ENCODE results near the gene CBX8.

CBX8 gene

DNA sequence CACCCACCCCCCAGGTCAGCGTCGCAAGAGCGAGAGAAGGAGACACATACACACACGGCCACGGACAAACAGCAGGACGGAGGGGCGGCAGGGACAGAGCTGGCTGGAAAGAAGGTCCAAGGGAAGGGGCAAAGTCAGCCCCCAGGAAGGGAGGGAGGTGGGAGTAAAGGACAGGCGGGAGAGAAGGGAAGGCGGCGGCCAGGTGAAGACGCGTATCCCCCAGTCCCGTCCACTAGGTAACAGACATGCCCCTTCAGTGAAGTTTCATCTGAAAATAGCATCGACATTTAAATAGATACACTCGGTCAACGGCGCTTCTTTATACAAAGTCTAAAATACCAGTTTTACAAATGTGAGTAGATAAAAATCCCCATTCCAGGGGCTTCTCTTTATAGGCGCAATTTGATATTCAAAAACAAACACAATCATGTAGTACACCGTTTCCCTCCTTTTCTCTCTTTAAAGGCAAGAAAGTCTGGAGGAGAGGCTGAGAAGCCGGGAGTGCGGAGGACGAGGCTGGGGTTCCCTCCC is 4.5 kb downstream of the CBX8 start:
- Histone ChIP-seq H3K36me3 (ENCODE audit: control insufficient read depth, insufficient read depth, low read length) (no peaks in the 10 kb centered on the region), H3K79me2 (no peaks in the 10 kb centered on the region), H3K4me1 (no peaks in the 10 kb centered on the region), H3K27me3 (ENCODE audit: control insufficient read depth, insufficient read depth, low read length) (peaks cover 8% of the 10 kb centered on the region), H3K4me3 (ENCODE audit: low read depth, low read length) (no peak overlapping the region), H3K4me2 (ENCODE audit: low read length) (no peak overlapping the region), H3K9ac (no peak overlapping the region), H2AFZ (no peak overlapping the region), H3K9me3 (ENCODE audit: control insufficient read depth, low read length) (no peaks in the 10 kb centered on the region), H3K27ac (no peak overlapping the region)
- TF ChIP-seq, protein P1, sequence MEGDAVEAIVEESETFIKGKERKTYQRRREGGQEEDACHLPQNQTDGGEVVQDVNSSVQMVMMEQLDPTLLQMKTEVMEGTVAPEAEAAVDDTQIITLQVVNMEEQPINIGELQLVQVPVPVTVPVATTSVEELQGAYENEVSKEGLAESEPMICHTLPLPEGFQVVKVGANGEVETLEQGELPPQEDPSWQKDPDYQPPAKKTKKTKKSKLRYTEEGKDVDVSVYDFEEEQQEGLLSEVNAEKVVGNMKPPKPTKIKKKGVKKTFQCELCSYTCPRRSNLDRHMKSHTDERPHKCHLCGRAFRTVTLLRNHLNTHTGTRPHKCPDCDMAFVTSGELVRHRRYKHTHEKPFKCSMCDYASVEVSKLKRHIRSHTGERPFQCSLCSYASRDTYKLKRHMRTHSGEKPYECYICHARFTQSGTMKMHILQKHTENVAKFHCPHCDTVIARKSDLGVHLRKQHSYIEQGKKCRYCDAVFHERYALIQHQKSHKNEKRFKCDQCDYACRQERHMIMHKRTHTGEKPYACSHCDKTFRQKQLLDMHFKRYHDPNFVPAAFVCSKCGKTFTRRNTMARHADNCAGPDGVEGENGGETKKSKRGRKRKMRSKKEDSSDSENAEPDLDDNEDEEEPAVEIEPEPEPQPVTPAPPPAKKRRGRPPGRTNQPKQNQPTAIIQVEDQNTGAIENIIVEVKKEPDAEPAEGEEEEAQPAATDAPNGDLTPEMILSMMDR (IDR thresholded peaks at IDR 0.05), result no peak

DNA sequence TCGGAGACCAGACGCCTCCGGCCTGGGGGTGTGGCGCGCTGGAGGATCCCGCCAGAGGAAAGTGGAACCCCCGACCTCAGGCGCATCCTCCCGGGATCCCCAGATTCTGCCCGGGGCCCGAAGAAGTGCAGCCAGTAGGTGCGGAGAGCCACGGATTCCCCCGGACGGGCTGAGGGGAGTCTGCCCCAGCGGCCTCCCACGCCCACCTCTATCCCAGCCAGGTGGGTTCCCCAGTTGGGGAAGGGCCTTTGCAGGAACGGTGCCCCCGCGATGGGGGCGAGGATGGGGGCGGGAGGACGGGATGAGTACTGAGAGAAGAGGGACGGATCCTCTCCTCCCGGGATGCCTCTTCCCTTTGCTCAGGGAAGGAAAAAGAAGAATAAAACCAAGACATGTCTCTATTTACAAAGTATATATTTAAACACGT is 5.1 kb downstream of the CBX8 start:
- Histone ChIP-seq H3K27me3 (ENCODE audit: control insufficient read depth, insufficient read depth, low read length) (peaks cover 8% of the 10 kb centered on the region), H3K79me2 (no peaks in the 10 kb centered on the region), H3K4me2 (ENCODE audit: low read length) (no peak overlapping the region), H3K4me3 (ENCODE audit: low read depth, low read length) (no peak overlapping the region), H3K9ac (no peak overlapping the region), H3K9me3 (ENCODE audit: control insufficient read depth, low read length) (no peaks in the 10 kb centered on the region), H3K27ac (no peak overlapping the region), H3K4me1 (no peaks in the 10 kb centered on the region), H2AFZ (no peak overlapping the region), H3K36me3 (ENCODE audit: control insufficient read depth, insufficient read depth, low read length) (no peaks in the 10 kb centered on the region)
- TF ChIP-seq, protein P1 (IDR thresholded peaks at IDR 0.05), result no peak

DNA sequence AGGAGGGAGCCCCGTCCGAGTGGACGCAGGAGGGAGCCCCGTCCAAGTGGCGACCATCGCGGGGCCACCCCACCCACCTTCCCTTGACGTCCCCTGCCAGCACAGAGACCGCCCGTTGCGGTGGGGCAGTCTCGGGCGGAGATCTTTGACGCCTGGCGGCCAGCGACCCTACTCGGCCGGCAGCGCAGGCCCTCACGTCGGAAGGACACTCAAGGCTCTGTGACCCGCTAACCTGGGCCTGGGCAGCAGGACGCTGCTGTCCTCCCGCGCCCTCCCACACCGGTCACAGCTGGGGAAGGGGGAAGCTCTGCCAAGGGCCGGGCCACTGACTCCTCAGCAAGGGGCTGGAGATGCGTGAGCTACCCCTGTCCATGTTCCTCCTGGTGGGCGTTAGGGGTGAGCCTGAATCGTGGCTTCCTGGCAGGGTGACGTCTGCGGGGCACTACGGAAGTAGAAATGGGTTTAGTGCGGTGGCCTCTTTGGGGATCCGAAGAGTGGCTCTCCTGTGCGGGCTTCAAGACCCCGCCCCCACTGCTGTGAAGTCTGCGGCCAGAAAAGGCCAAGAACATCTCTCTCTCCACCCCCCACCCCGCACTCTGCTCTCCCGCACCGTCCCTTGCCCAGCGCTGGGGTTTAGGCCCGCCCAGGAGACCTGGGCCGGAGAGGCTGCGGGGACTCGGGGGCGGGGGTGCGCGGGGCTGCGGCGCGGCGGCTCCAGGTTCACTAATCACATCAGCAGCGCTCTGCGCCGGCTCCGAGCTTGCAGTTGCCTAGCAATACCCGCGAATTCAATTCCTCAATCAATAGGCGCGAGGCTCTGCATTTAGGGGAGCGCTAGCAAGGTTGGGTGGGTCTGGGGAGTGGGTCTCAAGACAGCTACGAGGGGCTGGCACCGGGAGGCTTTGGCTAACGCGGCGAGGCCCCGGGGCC is 5.8 kb downstream of the CBX8 start:
- peaks cover 8% of the 10 kb centered on the region for H3K27me3 ChIP-seq (ENCODE audit: control insufficient read depth, insufficient read depth, low read length)

DNA sequence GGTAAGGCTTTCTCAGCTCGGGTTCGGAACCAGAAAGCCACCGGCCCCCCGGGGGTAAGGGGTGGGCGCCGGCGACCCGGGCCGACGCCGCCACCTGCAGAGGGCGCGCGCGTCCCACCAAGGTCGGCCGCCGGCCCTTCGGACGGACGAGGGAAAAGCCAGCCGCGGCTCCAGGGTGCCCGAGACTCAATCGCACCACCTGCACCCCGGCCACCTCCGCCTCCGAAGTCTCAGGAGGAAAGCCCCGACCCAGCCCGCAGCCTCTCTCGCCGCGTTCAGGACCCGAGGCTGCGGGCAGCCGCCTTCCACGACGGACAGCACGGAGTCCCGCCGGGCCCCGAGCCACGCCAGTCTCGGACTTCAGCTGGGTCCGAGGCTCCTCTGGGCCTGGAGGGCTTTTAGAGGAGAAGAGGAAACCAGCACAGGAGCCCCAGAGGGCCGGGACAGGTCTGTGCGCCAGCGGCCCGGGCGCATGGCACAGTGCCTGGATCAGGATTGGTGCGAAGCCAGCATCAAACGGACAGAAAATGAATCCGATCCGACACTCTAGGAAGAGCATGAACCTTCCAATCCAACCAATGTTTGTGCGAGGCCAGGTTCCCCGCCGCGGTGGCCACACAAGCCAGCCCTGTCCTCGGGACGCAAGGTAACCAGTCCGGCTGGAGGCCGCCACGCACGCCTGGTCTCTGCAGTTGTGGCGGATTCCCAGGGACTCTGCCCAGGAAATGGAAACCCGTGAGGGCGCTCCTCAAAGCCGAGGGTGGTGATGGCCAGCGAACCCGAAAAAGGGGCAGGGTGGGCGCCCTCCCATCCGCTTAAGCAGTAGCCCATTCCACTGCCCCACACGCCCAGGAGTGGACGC is 6.7 kb downstream of the CBX8 start:
- H3K9me3 ChIP-seq (ENCODE audit: control insufficient read depth, low read length), result no peaks in the 10 kb centered on the region
- no peaks in the 10 kb centered on the region for H3K4me1 ChIP-seq
- peaks cover 8% of the 10 kb centered on the region for H3K27me3 ChIP-seq (ENCODE audit: control insufficient read depth, insufficient read depth, low read length)
- no peak overlapping the region for H3K27ac ChIP-seq
- H3K4me3 ChIP-seq (ENCODE audit: low read depth, low read length), result peak overlapping the region; percentile 36
- no peaks in the 10 kb centered on the region for H3K79me2 ChIP-seq
- no peak overlapping the region for H3K9ac ChIP-seq
- H3K36me3 ChIP-seq (ENCODE audit: control insufficient read depth, insufficient read depth, low read length), result no peaks in the 10 kb centered on the region
- no peak overlapping the region for H2AFZ ChIP-seq
- TF ChIP-seq, protein P1 (IDR thresholded peaks at IDR 0.05), result peak; percentile 61
- peak overlapping the region; percentile 52 for H3K4me2 ChIP-seq (ENCODE audit: low read length)

More for the DNA sequence above, 5.8 kb downstream of the CBX8 start:
- no peak overlapping the region for H2AFZ ChIP-seq
- no peak overlapping the region for H3K27ac ChIP-seq
- no peak overlapping the region for H3K4me2 ChIP-seq (ENCODE audit: low read length)
- peak overlapping the region; percentile 5 for H3K4me3 ChIP-seq (ENCODE audit: low read depth, low read length)
- H3K79me2 ChIP-seq, result no peaks in the 10 kb centered on the region
- no peaks in the 10 kb centered on the region for H3K4me1 ChIP-seq
- H3K9ac ChIP-seq, result no peak overlapping the region
- no peaks in the 10 kb centered on the region for H3K9me3 ChIP-seq (ENCODE audit: control insufficient read depth, low read length)
- TF ChIP-seq, protein P1 (IDR thresholded peaks at IDR 0.05), result no peak
- no peaks in the 10 kb centered on the region for H3K36me3 ChIP-seq (ENCODE audit: control insufficient read depth, insufficient read depth, low read length)
